HG02852 (cell line): ENCODE data around the gene RAB3D.
"Not testable (repeated sequence)": the region's sequence is repeated elsewhere in the genome, so short reads cannot be mapped to it uniquely, and the experiment has no call there.

Experiments used
- ATAC-seq: cut with Tn5 transposase; IDR thresholded peaks from one replicate; pipeline ENCODE4 v1.9.1; 2021; ENCODE audit warnings: mild to moderate bottlenecking, moderate library complexity; ENCODE audit not compliant: unreplicated experiment

The RAB3D gene

GRCh38 chr19:11340099-11340467, 626 bp upstream of the RAB3D start:
- not testable (repeated sequence) for ATAC-seq

GRCh38 chr19:11338569-11339253, 746 bp downstream of the RAB3D start:
- ATAC-seq, result no peak

- ATAC-seq, result no peak
Measured at GRCh38 chr19:11338121-11338520, 1.3 kb downstream of the RAB3D start.

GRCh38 chr19:11337080-11337479, 2.4 kb downstream of the RAB3D start:
- no peak for ATAC-seq

- no peak for ATAC-seq
Measured at GRCh38 chr19:11335449-11336146, 3.9 kb downstream of the RAB3D start.

GRCh38 chr19:11333838-11334237, 5.6 kb downstream of the RAB3D start:
- not testable (repeated sequence) for ATAC-seq

- ATAC-seq, result no peak
Measured at GRCh38 chr19:11332822-11333221, 6.6 kb downstream of the RAB3D start.

- no peak for ATAC-seq
Measured at GRCh38 chr19:11331502-11331901, 8.0 kb downstream of the RAB3D start.

- ATAC-seq, result no peak
Measured at GRCh38 chr19:11330127-11330526, 9.3 kb downstream of the RAB3D start.

GRCh38 chr19:11325544-11325943, 13.9 kb downstream of the RAB3D start:
- ATAC-seq, result no peak

GRCh38 chr19:11324748-11325389, 14.6 kb downstream of the RAB3D start:
- ATAC-seq, result no peak

GRCh38 chr19:11324079-11324661, 15.3 kb downstream of the RAB3D start:
- ATAC-seq, result no peak

- ATAC-seq, result no peak
Measured at GRCh38 chr19:11323601-11324078, 15.8 kb downstream of the RAB3D start.

- ATAC-seq, result no peak
Measured at GRCh38 chr19:11322269-11323024, 17.0 kb downstream of the RAB3D start.

- ATAC-seq, result no peak
Measured at GRCh38 chr19:11321191-11322126, 18.0 kb downstream of the RAB3D start.

- ATAC-seq, result not testable (repeated sequence)
Measured at GRCh38 chr19:11320278-11320995, 19.0 kb downstream of the RAB3D start.

- no peak for ATAC-seq
Measured at GRCh38 chr19:11306337-11306736, 33.1 kb downstream of the RAB3D start.

GRCh38 chr19:11304936-11305335, 34.5 kb downstream of the RAB3D start:
- ATAC-seq, result no peak

GRCh38 chr19:11300811-11301120, 38.7 kb downstream of the RAB3D start:
- no peak for ATAC-seq
